Kasumi-1 (cell line): ENCODE measurements around the gene STAC3.
"Not testable (repeated sequence)": the region's sequence is repeated elsewhere in the genome, so short reads cannot be mapped to it uniquely, and the experiment has no call there.

Experiments
- DNase-seq, 2 experiments: peaks; one replicate each; lab custom pipeline; 2025; lab: John Stamatoyannopoulos, UW

Gene STAC3

DNA sequence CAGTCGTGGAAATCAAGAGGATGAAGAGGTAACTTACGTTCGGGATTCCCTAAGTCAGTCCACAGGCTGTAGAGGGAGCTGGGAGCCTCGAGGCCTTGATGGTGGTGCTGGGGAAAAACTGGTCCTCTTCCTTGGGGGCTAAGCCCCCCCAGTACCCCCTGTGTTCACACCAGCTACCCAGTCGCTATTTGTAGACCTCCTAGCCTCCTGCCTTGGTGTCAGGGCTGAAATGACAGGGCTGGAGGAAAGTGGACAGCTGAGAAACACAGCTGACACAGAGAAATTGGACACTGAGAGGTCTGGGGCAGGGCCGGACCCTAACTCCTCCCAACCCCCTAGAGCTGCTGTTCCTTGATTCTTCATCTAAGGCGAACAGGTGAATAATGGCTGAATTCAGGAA lies at the start of gene STAC3:
Gene STAC3, minus strand, starts transcription at position 232 of the 400 bp plus-strand sequence. CDS start 1,551 bp downstream, outside the sequence.
- no peak for DNase-seq

GRCh38 chr12:57299514-57300016 lies 48.6 kb upstream of the STAC3 start:
- no peak for DNase-seq

- no peak for DNase-seq
These were observed 45.3 kb upstream of the STAC3 start for GRCh38 chr12:57296291-57296690.

DNA sequence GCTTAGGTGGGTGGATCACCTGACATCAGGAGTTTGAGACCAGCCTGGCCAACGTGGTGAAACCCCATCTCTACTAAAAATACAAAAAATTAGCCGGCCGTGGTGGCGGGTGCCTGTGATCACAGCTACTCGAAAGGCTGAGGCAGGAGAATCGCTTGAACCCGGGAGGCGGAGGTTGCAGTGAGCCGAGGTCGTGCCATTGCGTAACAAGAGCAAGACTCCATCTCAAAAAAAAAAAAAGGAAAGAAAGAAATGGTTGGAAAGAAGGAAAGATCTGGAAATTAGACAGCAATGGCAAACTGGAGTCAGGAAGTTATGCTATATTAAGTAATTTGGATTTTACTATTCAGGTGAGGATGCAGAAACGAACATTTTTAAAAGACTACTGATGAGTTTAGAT lies 31.1 kb upstream of the STAC3 start:
- DNase-seq: not testable (repeated sequence)

DNA sequence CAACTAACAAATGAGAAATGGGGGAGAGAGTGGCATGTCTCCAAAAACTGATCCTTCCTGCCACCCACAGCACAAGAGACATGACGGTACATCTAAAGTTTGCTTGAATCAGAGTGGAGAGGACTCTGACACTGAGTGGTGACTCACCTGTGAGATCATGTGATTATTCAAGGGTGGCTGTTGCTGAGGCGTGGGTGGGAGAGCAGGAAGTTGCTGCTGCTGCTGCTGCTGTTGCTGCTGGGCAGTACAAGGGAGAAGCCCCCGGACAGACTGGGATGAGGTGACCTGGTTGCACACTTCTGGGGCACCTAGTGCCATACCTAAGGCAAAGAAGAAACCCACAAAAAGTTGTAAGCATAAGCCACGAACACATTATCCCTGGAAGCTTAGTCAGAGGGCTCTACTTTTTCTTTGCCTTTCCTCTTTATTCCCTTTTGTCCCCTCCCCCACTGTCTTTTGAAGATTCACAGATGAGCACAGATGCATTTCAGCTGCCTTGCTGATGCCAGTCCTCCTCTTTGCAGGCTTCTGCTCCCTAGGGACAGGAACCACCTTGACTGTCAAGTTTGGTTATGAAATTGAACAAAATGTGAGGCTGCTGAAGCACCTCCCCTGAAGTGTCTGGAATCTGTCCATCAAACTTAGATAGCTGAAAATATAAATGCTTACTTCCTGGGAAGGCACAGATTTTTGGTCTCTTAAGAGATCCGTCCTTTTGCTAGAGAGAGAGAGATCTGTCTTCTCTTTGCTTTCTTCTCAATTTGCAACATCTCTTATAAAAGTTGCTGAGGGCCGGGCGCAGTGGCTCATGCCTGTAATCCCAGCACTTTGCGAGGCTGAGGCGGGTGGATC lies 29.4 kb upstream of the STAC3 start:
- DNase-seq: peak; percentile 51 to 67

GRCh38 chr12:57278465-57279381 lies 27.7 kb upstream of the STAC3 start:
- DNase-seq: no peak

- DNase-seq: peak; percentile 21 to 56
These were observed 26.1 kb upstream of the STAC3 start for GRCh38 chr12:57276935-57277563.

GRCh38 chr12:57276233-57276632 lies 25.2 kb upstream of the STAC3 start:
- DNase-seq: not testable (repeated sequence)

DNA sequence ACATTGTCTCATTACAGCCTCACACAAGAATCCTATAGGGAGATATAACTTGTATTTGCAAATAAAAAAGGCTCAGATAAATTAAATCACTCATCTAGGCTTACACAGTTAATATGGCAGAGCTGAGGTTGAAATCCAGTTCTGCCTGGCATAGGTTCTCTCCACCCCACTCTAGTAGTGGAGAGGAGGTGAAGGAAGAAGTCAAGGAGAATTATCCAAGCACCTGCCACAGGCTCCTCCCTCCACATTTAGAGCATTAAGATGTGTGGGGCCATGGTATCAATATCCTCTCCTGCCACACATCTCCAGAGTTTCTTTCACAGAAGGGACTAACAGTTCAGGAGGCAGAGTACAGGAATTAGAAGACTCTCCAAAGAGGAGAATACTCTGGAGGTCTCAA lies 22.5 kb upstream of the STAC3 start:
- no peak for DNase-seq

GRCh38 chr12:57272337-57273151 lies 21.6 kb upstream of the STAC3 start:
- no peak for DNase-seq

DNA sequence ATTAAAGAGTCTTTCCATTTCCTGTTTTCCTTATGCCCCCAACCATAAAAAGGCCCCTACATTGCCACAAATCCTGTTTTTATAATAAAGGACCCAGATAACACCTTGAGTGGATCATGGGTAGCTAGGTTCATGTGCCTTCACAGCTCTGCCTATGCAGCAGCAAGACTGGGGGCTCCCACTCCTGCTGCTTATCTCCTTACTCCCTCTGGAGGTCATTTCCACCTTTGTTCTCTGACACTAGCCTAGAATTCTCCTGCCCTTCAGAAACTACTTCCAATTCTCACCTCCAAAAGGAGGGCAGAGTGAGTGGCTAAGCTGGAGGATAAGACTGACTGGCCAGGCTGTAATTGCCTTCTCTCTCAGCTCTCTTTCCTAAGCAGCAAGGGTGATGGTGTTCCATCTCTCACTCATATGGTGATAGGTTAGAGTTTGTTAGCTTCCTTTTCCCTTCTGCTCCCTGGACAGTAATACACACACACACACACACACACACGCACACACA lies 20.0 kb upstream of the STAC3 start:
- no peak for DNase-seq

DNA sequence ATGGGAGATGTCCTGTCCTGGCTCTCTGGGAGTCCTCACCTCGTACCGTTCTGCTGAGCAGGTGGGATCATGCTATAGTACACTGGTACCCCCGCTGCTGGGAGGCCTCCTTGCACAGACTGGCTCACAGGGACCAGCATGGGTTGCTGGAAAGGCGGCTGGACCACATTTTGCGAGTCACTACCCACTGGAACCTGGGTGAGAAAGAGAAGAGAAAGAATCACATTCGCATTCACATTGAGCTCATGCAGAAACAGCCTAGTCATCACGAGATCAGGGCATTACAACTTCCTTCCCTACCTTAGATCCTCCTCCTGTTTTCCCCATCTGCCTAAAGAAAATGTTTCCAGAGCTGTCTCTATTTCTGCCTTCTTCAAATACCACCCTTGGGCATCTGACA lies 17.3 kb upstream of the STAC3 start:
- DNase-seq: no peak

DNA sequence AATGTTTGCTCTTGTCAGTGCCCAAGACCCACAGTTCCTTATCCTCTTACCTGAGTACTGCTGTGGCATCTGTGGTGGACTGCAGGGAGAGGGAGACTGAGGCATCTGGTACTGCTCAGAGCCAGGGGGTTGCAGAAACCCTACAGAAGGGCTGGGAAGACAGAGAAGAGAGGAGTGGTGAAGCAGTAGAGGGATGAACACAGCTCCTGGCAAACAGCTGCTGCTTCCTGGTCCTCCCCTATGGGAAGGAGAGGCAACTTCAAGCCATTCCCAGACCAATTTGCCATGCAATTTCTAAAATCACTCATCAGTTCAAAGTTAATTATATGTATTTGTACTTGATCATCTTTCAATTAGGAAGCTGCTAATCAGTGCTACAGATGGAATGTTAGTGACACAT lies 15.7 kb upstream of the STAC3 start:
- no peak for DNase-seq

- DNase-seq: no peak
These were observed 12.1 kb upstream of the STAC3 start for GRCh38 chr12:57263096-57263495.

GRCh38 chr12:57262126-57262822 lies 11.3 kb upstream of the STAC3 start:
- no peak for DNase-seq

DNA sequence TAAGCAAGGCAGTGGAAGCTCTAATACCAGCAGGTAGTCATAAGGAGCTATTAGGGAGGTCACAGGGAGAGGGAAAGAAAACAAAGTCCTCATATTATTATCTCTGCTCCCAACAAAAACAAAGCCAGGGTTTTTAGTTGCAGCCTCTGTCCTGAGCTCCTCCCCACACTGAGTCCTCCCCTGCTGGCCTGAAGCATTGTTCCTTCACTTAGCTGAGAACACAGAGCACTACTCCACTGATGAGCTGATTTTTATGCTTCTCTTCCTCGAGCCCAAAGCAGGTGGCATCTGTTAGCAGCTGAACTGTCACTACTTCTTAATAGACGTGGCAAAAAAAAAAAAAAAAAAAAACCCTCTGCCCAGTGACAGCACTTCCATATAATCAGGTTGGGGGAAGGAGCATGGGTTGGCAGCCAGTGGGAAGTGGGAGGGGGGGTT lies 10.5 kb upstream of the STAC3 start:
- DNase-seq: no peak

DNA sequence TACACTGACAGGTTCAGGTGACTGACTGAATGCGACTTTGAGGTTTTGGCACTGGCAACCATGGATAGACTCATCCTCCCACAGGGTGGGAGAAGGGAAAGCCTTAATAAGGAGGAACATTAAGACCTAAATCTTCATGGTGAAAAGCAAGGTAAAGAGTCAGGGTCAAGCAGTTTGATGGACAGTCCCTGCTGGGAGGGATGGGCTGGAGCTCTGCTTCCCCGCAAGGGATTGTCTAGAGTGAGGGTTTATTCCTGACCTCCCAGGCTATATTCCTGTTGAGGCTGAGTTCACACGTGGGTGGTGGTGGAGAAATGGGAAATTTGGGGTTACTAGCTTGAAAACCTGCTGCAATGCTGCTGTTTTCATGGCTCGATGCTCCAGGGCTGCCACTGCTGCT lies 9.4 kb upstream of the STAC3 start:
- DNase-seq: no peak

GRCh38 chr12:57258977-57259970 lies 8.3 kb upstream of the STAC3 start:
- no peak for DNase-seq

- DNase-seq: no peak
These were observed 4.9 kb upstream of the STAC3 start for GRCh38 chr12:57255916-57256315.
